RCC 7860 (cell line): Measurements from ENCODE around the gene SMAP2.
"Not testable (repeated sequence)": the region's sequence is repeated elsewhere in the genome, so short reads cannot be mapped to it uniquely, and the experiment has no call there.

Source experiments
- DNase-seq: peaks from one replicate; pipeline ENCODE4 v3.0.0-alpha.2; 2015; ENCODE audit warnings: low spot score
- FAIRE-seq: peaks from 2 replicates; lab custom pipeline; 2012; peaks lifted over from hg19 to GRCh38; lab: Jason Lieb, UNC

The SMAP2 gene

DNA sequence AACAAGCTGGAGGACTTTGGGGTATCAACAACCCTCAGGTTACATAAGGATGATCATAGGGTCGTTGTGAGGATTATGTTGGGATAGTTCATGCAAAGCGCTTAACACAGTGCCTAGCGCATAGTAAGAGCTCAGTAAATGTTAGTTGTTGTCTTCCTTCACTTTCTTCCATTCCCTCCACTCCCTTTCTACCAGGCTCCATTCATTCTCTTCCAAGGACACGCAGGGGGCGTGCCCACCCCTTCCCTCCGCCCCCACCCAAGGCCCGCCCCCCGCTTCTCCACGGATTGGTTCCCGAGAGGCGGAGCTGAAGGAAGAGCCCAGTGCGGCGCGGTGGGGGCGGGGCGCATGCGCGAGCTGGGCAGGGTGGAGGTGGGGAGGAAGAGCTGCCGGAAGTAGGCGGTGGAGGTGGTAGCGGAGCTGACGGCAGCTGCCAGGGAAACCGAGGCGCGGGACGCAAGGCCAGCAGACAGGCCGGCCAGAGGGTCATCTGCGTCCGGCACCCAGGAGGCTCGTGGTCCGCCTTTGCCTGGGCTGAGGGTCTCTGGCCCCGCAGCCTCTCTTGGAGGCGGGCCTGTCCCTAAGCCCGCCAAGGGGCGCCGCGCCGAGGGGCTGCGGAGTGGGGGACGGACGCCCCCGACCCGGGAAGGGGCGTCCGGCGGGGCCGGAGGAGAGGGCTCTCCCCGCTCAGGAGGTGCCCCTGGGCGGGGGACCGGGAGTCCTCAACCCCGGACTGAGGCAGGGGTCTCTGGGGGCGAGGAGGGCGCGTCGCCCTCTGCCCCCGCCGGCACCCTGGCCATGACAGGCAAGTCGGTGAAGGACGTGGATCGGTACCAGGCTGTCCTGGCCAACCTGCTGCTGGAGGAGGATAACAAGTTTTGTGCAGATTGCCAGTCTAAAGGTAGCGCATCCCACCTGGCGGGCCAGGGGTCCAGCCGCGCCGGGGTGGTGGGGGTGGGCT is at the start of gene SMAP2:
TSS of gene SMAP2 (plus strand) at position 405 of the 961 bp plus-strand sequence. CDS start at position 799, 394 bp downstream.
- no peak for FAIRE-seq
- peak; percentile 84 for DNase-seq

DNA sequence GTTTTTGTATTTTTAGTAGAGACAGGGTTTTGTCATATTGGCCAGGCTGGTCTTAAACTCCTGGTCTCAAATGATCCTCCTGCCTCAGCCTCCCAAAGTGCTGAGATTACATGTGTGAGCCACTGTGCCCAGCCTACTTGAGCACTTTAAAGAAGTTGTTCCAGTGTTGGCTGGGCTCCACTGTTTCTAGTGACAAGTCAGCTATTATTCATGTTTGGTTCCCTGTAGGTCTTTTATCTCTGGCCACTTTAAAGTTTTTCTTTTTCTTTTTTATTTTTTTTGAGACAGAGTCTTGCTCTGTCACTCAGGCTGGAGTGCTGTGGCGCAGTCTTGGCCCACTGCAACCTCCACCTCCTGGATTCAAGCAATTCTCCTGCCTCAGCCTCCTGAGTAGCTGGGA is 42.1 kb upstream of the SMAP2 start:
- not testable (repeated sequence) for FAIRE-seq, DNase-seq

DNA sequence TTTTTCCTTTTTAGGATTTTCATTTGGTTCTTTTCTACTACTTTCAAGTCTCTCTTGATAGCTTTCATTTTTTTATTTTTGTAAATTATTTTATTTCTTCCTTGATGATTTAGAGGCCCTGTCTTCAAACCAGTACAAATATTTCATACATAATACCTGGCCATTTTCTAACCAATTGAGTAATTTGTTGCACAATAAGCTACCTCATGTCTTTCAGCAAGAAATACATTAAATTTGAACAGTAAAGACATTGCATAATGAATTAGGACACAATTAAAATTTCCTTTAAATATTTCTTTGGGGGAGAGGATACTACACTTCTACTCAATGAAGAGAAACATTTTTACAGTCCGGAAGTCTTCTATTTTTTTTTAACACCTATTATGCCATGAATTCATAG is 40.8 kb upstream of the SMAP2 start:
- no peak for FAIRE-seq
- DNase-seq: no peak

DNA sequence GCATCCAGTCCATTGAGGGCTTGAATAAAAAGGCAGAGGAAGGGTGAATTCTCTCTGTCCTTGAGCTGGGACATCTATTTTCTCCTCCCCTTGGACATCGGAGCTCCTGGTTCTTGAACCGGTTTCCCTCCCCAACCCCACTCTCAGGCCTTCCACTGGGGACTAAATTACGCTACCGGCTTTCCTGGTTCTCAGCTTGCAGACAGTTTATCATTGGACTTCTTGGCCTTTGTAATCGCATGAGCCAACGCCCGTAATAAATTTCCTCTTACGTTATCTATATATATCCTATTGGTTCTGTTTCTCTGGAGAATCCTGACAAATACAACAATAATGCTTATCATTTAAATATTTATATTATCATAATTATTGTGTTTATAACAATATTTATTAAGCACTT is 36.1 kb upstream of the SMAP2 start:
- no peak for DNase-seq
- no peak for FAIRE-seq

DNA sequence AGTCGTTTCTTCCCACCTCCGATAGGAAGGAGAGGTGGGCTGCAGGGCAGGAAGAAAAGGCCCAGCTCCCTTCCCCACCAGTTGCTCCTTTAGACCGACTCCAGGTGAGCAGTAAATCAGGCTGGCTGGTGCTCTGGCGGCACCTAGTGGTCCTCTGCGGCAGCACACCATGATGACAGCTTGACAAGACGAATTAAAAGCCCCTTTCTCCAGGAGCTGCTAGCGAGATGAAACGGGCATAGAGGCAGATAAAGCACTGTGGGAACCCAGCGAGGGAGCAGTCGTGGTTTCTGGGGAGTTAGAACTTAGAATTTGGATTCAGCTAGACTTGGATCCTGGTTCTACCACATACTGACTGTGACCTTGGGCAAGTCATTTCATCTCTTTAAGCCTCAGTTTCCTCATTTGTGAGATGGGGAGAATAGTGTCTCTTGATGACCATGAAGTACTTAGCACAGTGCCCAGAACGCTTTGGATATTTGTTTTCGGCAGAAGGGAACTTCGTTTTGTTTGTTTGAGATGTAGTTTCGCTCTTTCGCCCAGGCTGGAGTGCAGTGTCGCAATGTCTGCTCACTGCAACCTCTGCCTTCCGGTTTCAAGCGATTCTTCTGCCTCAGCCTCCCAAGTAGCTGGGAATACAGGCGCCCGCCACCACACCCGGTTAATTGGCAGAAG is 34.6 kb upstream of the SMAP2 start:
- DNase-seq: peak; percentile 64
- FAIRE-seq: no peak

DNA sequence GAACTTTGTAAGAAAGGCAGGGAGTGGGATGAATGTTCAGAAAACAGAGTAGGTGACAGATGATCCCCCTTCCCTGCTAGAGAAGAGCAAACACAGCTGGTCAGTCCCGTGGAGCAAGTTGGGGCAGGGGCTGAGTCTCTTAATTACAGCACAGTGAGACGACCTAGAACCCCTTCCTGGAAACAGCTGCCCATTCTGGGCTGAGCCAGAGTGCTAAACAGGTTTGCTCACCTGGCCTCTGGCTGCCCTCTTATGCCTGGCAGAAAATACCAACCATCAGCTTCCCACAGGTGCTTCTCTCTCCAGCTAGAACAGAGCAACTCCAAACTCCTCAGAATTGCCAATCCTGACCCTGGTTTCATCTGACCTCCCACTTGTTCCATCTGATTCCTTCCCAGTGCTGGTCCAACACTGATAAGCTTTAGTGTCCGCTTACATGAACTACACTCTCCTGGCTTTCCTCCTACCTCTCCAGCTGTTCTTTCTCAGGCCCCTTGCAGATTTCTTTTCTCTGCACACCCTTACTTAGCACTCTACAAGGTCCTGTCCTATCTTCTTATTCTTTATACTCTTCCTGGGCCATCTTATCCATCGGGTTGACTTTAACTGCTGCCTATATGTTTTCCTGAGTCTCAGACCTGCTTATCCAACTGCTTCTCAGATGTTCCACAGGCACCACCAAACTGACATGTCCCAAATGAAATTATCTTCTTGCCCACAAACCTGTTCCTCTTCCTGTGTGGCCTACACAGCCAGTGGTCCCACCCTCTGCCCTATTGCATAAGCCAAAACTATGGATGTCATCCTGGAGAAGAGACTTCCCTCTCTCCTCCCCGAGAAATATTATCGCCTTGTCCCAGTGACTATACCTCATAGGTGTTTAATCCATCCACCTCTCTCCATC is 33.9 kb upstream of the SMAP2 start:
- DNase-seq (no peak), FAIRE-seq (no peak)

DNA sequence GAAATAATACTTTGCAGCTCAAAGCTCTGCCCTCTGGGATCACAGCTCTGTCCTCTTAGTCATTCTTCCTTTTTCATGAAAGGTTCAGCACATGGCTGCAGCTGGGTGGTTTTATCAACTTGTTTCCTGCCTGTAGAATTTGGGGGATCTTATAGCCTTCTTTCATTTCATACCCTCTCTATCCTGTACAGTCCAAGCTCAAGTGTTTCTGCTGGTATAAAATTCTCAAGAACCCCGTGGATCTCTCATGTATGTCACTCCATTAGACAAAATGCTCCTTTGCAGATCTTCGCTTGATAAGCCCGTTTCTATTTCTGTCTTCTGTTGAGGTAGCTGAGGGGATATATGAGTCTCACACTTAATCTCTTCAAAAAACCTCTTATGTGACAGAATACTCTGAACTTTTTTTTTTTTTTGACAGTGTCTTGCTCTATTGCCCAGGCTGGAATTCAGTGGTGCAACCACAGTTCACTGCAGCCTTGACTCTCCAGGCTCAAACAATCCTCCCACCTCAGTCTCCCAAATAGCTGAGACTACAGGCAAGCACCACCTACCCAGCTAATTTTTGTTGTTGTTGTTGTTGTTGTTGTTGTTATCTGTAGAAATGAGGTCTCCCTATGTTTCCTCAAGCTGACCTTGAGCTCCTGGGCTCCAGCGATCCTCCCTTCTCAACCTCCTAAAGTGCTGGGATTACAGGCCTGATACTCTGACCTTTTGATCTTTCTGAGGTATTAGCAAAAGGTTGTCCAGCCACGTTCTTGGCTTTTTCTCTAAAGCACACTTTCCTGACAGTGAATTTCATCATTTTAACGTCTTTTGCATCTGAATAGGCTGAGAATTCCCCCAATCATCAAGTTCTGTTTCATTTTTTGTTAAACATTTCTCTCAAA is 31.8 kb upstream of the SMAP2 start:
- no peak for DNase-seq
- FAIRE-seq: no peak

DNA sequence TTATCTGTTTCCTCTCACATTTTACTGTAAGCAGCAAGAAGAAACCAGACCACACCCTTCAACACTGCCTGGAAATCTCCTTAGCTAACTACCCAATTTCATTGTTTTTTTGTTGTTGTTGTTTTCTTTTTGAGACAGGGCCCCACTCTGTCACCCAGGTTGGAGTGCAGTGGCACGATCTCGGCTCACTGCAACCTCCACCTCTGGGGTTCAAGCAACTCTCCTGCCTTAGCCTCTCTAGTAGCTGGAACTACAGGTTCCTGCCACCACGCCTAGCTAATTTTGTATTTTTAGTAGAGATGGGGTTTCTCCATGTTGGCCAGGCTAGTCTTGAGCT is 31.2 kb upstream of the SMAP2 start:
- not testable (repeated sequence) for FAIRE-seq, DNase-seq

DNA sequence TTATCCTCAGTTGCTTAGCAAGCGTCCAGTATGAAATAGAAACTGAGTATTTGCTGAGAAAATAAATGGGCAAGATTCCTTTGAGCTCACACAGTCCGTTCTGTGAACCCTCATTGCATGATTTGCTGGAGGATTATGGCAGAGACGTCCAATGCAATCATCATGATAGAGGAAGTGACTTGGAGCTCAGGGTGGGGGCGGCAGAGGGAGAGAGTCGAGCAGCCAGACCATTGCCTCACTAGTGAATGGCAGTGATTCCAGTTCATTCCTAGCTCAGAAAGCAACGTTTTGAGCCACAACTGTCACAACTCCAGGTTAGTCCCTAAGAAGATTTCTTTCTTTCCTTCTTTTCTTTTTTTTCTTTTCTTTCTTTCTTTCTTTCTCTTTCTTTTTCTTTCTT is 28.9 kb upstream of the SMAP2 start:
- FAIRE-seq (no peak), DNase-seq (no peak)

DNA sequence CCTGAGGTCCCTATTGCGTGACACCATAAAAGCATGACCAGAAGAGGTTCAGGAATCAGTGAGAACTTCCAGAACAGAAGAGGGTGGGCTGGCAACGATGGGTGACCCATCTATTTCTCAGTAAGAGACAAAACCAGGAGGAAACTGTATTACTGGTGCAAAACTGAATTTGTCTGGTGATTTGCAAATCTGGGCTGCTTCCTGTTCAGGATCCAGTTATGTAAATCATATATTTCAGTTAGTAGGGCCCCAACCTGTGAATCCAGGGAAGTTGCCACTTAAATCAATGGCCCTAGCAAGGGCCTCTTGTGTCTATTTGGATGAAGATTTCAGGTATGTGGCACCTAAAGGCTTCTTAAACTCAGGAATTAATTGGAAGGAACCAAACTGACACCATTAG is 23.1 kb upstream of the SMAP2 start:
- no peak for DNase-seq
- no peak for FAIRE-seq

DNA sequence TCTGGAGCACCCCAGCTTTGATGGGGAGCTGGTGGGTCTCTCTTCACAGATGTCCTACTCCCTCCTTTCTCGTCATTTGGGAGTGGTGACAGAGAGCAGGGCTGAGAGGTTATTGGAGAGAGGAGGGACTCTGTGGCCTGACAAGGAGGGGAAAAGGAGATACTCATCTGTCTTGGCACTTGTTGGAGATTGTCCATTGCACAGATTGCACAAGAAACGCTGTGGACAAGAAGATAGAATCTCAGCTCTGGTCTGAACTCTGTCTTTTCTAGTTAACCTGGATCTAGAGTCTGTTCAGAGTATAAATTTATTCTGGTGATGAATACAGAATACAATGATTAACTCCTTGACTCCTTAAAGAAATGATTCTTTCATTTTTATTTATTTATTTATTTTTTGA is 22.4 kb upstream of the SMAP2 start:
- DNase-seq (no peak), FAIRE-seq (no peak)

DNA sequence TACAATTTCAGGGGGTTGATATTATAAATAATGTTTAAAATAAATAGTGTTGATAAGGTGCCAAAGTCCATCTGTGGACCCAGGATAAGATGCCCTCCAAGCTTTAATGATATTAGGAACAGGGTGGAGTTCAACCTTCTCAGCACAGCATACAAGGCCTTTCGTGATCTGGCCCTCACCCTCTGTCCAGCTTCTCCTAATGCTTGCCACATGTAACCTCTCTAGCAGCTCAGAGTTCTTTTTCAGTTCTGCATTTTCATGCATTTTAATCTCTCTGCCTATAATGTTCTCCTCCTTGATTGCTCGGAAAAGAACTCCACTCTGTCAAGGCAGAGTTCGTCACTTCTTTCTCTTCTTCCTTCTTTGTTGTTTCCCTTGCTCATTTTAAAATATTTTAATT is 21.4 kb upstream of the SMAP2 start:
- FAIRE-seq: no peak
- DNase-seq: no peak

DNA sequence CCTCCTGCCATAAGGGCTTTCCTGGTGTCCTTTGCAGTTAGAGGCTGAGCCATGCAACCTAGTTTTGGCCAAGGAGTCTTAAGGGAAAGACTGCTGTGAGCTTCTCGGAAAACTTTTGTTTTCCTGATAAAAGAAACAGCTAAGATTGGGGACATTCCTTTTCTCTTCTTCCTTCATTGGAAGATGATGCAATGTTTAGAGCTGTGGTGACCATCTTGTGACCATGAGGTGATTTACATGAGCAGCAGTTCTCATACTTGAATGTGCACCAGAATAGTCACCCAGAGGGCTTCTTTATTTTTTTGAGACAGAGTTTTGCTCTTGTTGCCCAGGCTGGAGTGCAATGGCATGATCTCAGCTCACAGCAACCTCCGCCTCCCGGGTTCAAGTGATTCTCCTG is 20.4 kb upstream of the SMAP2 start:
- FAIRE-seq (no peak), DNase-seq (no peak)

DNA sequence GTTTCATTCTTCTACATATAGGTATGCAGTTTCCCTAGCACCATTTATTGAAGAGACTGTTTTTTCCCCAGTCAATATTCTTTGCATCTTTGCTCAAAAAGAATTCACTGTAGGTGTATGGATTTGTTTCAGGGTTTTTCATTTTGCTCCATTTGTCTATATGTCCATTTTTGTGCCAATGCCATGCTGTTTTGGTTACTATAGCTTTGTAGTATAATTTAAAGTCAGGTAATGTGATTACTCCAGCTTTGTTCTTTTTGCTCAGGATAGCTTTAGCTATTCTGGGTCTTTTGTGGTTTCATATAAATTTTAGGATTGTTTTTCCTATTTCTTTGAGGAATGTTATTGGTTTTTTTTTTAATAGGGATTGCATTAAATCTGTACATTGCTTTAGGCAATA is 15.9 kb upstream of the SMAP2 start:
- DNase-seq (no peak), FAIRE-seq (no peak)

DNA sequence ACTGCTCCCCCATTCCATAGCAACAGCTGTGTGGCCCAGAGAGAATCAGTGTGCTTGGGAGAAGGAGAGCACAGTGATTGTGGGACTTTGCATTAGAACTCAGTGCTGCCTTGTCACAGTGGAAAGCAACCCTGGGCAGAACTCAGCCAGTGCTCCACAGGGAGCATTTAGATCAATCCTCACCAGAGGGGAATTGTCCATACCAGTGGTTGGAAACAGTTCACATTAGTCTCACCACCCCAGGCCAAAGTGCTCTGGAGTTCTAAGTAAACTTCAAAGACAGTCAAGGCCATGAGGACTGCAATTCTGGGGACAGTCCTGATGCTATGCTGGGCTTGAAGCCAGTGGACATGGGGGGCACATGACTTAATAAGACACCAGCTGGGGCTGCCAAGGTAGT is 12.9 kb upstream of the SMAP2 start:
- FAIRE-seq: no peak
- DNase-seq: no peak

DNA sequence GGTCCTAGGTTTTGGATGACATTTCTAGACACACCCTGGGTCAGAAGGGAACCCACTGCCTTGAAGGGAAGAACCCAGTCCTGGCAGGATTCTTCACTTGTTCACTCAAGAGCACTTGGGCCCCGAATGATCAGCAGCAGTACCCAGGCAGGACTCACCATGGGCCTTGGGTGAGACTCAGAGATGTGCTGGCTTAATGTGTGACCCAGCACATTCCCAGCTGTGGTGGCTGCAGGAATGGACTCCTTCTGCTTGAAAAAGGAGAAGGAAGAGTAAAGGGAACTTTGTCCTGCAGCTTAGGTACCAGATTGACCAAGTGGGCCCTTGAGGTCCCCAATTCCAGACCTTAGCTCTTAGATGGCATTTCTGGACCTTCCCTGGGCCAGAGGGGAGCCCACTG is 12.3 kb upstream of the SMAP2 start:
- no peak for FAIRE-seq
- DNase-seq: no peak

DNA sequence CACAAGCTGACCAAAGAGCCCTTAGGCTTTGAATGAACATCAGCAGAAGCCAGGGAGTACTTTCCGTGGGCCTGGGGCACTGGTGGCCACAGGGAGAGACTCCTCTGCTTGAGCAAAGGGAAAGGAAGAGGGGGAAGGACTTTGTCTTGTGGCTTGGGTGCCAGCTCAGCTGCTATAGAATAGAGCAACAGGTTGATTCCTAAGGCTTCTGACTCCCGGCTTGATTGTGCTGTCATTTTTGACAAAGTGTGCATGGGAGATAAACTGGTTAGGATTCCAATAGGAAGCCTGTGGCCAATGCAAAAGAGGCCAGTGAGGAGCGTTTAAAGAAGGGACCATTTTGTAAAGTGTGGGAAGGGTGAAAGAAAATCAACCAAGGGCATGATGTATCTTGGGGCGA is 11.9 kb upstream of the SMAP2 start:
- FAIRE-seq (no peak), DNase-seq (no peak)

DNA sequence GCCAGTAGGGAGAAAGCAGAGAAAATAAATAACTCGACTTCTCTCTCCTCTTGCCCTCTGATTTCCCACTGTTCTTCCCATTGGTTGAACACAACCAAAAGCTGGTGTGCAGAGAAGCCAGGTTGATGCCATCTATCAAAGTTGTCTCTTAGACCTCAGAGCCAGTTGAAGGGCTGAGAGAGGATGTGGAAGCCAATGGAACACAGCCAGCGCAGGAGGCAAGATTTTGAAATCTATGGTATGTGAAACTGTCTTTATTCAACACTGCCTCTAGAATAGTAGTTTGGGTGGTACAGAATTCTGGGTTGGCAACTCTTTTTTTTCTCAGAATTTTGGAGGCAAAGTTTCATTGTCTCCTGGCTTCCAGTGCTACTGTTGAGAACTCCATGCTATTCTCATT is 11.3 kb upstream of the SMAP2 start:
- DNase-seq: no peak
- FAIRE-seq: no peak

DNA sequence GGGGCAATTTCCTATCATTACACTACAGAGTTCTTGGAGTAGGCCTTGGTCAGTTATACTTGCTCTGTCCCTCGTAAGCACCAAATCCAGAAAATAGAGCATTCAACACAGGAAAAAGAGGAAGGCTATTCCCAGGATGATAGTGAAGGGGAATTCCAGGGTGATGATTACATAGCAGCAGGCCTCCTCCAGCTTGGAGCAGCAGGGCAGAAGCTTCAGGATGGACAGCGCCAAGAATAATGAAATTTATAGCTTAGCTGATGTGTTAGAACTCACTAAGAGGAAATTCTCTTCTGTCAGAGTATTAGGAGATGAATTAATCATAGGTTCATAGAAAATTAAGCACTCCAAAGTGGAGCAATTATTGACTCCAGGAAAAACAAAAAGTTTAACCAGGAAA is 10.8 kb upstream of the SMAP2 start:
- DNase-seq (no peak), FAIRE-seq (no peak)

DNA sequence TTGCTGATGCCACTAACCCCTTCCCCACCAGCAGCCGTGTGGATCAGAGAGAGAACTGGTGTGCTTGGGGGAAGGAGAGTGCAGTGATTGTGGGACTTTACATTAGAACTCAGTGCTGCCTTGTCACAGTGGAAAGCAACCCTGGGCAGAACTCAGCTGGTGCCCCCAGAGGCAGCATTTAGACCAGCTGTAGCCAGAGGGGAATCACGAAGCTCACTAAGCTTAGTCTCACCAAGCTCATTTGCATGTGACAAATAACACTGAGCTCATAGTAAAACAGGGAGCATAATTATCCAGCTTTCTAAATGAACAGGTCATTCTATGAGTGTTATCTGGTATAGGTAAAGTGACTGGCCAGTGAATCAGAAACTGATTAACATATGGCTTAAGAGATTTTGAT is 9.8 kb upstream of the SMAP2 start:
- no peak for FAIRE-seq

More for the DNA sequence above, 9.8 kb upstream of the SMAP2 start:
- no peak for DNase-seq
